Tibial artery (tissue), 4 donors: Measurements from ENCODE around the gene GHR.

Experiments used
- DNase-seq, 2 donors: peaks; one replicate each; pipeline ENCODE4 v3.0.0-alpha.2; 2019
- H3K27ac ChIP-seq, 2 donors: fragments of 200-600 bp; sonication (generic) in 1 of 2; 1 replicate in 1 of 2; 2 replicates in 1 of 2; pipeline ENCODE4 v1.5.1; 2018 to 2019; ENCODE audit warnings: mild to moderate bottlenecking in 1 of 2
- H3K27me3 ChIP-seq, 2 donors: fragments of 200-600 bp; sonication (generic) in 1 of 2; one replicate each; pipeline versions ENCODE4 v1.5.1 to v1.6.0; 2016 to 2019
- H3K36me3 ChIP-seq, 3 donors: fragments of 200-600 bp; sonication (generic) in 2 of 3; one replicate each; pipeline ENCODE4 v1.5.1; 2016 to 2019; ENCODE audit warnings: mild to moderate bottlenecking in 2 of 3
- H3K4me1 ChIP-seq, 4 donors: fragments of 200-600 bp; sonication (generic) in 2 of 4; 1 replicate in 3 of 4; 2 replicates in 1 of 4; pipeline ENCODE4 v1.5.1; 2016 to 2019
- H3K4me3 ChIP-seq, 2 donors: fragments of 200-600 bp; sonication (generic) in 1 of 2; 1 replicate in 1 of 2; 2 replicates in 1 of 2; pipeline ENCODE4 v1.5.1; 2018 to 2019; ENCODE audit warnings: mild to moderate bottlenecking in 2 of 2
- H3K9me3 ChIP-seq, 3 donors: fragments of 200-600 bp; sonication (generic) in 1 of 3; one replicate each; pipeline ENCODE4 v1.5.1; 2016 to 2019
- intact Hi-C: fragments of 100-400 bp; cut with DNase I; formaldehyde crosslinking; loops from one replicate; pipeline ENCODE4 v1.15.0; 2023; ENCODE audit warnings: low total_unique reads
- TF ChIP-seq, protein P1 (sequence below), 2 experiments: fragments of 200-600 bp in 1 of 2; fragments of 450-650 bp in 1 of 2; IDR thresholded peaks; one replicate each; pipeline ENCODE4 v1.5.1; 2017 to 2019; ENCODE audit warnings: antibody characterized with exemption in 2 of 2, mild to moderate bottlenecking in 1 of 2, moderate library complexity in 1 of 2

Gene GHR

DNA sequence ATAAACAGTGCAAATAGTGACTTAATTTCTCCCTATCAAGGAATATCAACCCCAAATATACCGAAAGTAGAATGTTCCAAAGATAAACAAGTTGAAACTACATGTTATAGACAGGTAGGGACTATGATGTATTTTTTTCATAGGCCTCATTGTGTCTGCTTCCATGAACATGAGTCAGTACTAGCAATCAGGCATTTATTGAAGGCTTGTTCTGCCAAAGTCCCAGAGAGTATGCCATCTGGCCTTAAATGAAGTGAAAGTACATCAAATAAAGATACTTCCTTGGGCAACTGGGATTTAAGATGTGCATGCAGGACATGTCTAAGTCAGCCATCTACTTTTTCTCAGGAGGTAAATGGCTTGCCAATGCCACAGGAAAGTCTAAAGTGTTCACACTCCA is 6.5 kb downstream of the GHR start:
- TF ChIP-seq, protein P1, sequence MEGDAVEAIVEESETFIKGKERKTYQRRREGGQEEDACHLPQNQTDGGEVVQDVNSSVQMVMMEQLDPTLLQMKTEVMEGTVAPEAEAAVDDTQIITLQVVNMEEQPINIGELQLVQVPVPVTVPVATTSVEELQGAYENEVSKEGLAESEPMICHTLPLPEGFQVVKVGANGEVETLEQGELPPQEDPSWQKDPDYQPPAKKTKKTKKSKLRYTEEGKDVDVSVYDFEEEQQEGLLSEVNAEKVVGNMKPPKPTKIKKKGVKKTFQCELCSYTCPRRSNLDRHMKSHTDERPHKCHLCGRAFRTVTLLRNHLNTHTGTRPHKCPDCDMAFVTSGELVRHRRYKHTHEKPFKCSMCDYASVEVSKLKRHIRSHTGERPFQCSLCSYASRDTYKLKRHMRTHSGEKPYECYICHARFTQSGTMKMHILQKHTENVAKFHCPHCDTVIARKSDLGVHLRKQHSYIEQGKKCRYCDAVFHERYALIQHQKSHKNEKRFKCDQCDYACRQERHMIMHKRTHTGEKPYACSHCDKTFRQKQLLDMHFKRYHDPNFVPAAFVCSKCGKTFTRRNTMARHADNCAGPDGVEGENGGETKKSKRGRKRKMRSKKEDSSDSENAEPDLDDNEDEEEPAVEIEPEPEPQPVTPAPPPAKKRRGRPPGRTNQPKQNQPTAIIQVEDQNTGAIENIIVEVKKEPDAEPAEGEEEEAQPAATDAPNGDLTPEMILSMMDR (IDR thresholded peaks at IDR 0.05), result no peak
- no peak overlapping the region for H3K4me3 ChIP-seq
- no peaks in the 10 kb centered on the region for H3K9me3 ChIP-seq
- intact Hi-C loops, result no loop called here
- DNase-seq, result no peak
- no peaks in the 10 kb centered on the region for H3K36me3 ChIP-seq
- H3K27ac ChIP-seq, result no peak overlapping the region
- H3K27me3 ChIP-seq, result no peaks in the 10 kb centered on the region
- H3K4me1 ChIP-seq, result peaks cover 0 to 28% (median 3%) of the 10 kb centered on the region in 4 donors

DNA sequence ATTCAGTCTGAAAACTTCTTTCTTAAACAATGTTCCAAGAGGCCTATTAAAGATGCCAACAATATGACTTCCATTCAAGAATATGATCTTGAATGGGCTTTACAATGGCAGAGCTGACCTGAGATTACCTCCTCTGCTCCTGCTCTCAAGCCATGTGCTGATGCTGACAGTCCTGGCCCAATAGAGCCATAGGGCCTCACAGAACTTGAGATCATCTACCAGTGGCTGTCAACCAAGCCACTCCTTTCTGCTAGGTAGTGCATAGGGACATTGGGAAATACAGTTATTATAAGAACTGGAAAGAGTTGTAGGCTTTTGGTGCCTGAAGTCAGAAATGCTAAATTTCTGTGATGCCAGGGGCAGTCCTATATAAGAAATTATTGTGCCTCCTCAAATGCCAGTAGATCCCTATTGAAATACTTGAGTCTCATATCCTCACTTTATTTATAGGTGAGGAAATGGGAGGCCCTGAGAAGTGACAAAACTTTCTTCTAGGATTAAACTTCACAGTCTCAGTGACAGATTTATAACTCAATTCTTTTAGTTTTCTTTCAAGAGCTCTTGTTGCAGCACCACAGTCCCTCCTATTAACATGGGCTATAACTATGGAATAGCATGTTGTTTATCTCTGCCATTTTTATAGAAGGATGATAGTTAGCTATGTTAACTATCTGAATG is 10.9 kb downstream of the GHR start:
- no peaks in the 10 kb centered on the region for H3K36me3 ChIP-seq
- H3K27ac ChIP-seq, result no peak overlapping the region
- H3K9me3 ChIP-seq, result no peaks in the 10 kb centered on the region
- H3K27me3 ChIP-seq, result no peaks in the 10 kb centered on the region
- intact Hi-C loops, result no loop called here
- H3K4me1 ChIP-seq, result peaks cover 0 to 13% (median 0%) of the 10 kb centered on the region in 4 donors
- DNase-seq, result no peak
- no peak overlapping the region for H3K4me3 ChIP-seq
- TF ChIP-seq, protein P1 (IDR thresholded peaks at IDR 0.05), result no peak

DNA sequence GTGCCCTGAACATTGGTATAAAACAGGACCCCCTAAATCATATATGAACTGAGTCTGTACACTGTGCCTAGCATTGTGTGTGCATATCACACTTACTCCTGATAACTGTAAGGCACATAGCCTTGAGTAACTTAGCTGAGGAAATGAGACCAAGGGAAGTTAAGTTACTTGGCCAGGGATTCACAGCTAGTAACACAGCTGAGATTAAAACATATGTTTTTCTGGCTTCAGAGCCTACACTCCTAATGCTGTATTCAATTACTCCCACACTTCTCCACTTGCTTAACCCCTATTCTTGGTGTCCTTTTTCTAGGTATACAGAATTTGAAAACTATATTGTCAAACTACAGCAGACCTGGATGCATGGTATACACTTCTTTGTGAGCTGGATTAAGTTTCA is 12.8 kb downstream of the GHR start:
- TF ChIP-seq, protein P1 (IDR thresholded peaks at IDR 0.05), result no peak
- Histone ChIP-seq H3K36me3 (no peaks in the 10 kb centered on the region), H3K4me3 (no peak overlapping the region), H3K9me3 (no peaks in the 10 kb centered on the region), H3K27me3 (no peaks in the 10 kb centered on the region), H3K4me1 (peaks cover 0 to 13% (median 0%) of the 10 kb centered on the region in 4 donors), H3K27ac (no peak overlapping the region)
- intact Hi-C loops, result no loop called here
- DNase-seq, result no peak

DNA sequence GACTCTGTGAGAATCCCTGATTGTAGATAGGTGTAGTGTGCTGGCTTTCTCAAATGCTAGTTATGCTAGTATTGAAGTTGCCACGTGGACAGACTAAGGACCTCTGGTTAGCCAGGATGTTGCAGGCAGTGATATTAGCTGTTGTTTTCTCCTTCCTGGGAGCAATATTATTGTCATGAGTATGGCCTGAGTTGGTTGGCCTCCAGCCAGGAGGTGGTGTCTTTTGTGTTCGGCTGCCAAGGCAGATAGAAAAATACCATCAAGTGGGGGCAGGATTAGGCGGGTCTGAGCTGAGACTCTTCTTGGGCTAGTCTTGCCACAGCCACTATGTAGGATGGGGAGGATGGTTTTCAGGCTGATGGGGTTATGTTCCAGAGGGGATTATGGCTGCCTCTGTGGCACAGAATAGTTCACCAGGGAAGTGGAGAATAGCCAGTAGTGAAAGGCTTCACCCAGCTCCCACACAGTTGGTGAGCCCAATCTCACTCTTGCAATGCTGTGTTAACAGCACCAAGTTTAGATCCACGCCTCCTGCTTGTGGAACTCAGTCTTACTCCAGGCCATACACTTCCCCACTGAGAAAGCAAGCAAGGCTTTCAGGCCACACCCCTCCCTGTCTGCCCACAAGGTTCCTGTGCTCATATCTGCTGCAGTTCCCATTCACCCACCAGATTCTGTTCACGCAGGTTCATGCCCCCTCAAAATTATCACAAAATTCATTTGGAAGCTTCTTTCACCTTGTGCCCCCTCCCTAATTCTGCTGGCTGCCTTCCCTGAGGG is 31.2 kb downstream of the GHR start:
- H3K4me1 ChIP-seq, result no peaks in the 10 kb centered on the region
- TF ChIP-seq, protein P1 (IDR thresholded peaks at IDR 0.05), result no peak
- DNase-seq, result no peak
- intact Hi-C loops, result no loop called here
- H3K9me3 ChIP-seq, result peaks cover 0 to 1% (median 0%) of the 10 kb centered on the region in 3 donors
- H3K4me3 ChIP-seq, result no peak overlapping the region
- H3K27me3 ChIP-seq, result no peaks in the 10 kb centered on the region
- H3K27ac ChIP-seq, result no peak overlapping the region
- H3K36me3 ChIP-seq, result no peaks in the 10 kb centered on the region

DNA sequence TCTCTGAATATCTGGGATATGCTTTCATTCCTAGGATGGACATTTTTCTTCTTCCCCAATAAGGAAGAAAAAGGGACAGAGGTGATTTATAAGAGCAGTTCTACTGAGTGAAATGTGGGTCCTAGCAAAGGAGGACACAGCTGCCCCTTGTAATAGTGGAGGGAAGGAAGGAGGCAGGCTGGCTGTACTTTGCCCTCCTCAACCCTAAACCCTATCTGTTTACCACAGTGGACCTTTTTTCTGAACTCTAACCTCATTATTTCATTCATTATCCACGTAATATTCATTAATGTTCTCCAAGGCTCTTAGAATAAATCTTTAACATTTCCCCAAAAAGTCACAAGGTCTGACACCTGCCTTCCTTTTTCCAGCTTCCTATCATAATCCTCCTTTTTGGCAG is 37.8 kb downstream of the GHR start:
- intact Hi-C loops, result no loop called here
- Histone ChIP-seq H3K27me3 (no peaks in the 10 kb centered on the region), H3K36me3 (no peaks in the 10 kb centered on the region), H3K27ac (no peak overlapping the region), H3K4me1 (peaks cover 0 to 11% (median 6%) of the 10 kb centered on the region in 4 donors), H3K4me3 (no peak overlapping the region), H3K9me3 (no peaks in the 10 kb centered on the region)
- DNase-seq, result no peak
- TF ChIP-seq, protein P1 (IDR thresholded peaks at IDR 0.05), result no peak
